OCI-LY3 (cell line): ENCODE data around the gene KRI1.
A peak's percentile ranks its signal among the peaks of the same experiment; 100 is the strongest.

Experiments
- H2AFZ ChIP-seq: fragments of 200-600, 300-600 bp; shearing (Covaris generic); 2 replicates; pipeline ENCODE4 v1.6.0; 2014; ENCODE audit warnings: antibody characterized with exemption, low read depth, low read length
- H3K27ac ChIP-seq: fragments of 200-600, 300-600 bp; sonication (generic); 2 replicates; pipeline ENCODE4 v1.5.1; 2014; ENCODE audit warnings: mild to moderate bottlenecking, low read length, moderate library complexity, mixed read lengths
- H3K27me3 ChIP-seq: fragments of 200-600, 300-600 bp; sonication (generic); 2 replicates; pipeline ENCODE4 v1.6.1; 2014; ENCODE audit warnings: low read depth, low read length, mixed read lengths
- H3K36me3 ChIP-seq: fragments of 200-600, 300-600 bp; sonication (generic); replicated peaks from 2 replicates; pipeline ENCODE3; 2014; ENCODE audit warnings: low read depth, low read length, mixed read lengths
- H3K4me1 ChIP-seq: fragments of 300-600, 200-600 bp; sonication (generic); 2 replicates; pipeline ENCODE4 v1.6.1; 2014; ENCODE audit warnings: low read length, mixed read lengths
- H3K4me2 ChIP-seq: fragments of 200-600, 300-600 bp; sonication (generic); 2 replicates; pipeline ENCODE4 v1.6.1; 2014; ENCODE audit warnings: low read length, mixed read lengths
- H3K4me3 ChIP-seq: fragments of 300-600, 200-600 bp; sonication (generic); 2 replicates; pipeline ENCODE4 v1.5.1; 2014; ENCODE audit warnings: antibody characterized with exemption, mild to moderate bottlenecking, low read length, moderate library complexity
- H3K79me2 ChIP-seq: fragments of 300-600, 200-600 bp; shearing (Covaris generic); 2 replicates; pipeline ENCODE4 v1.6.1; 2014; ENCODE audit warnings: mild to moderate bottlenecking, low read length, mixed read lengths
- H3K9ac ChIP-seq: fragments of 300-600, 200-600 bp; shearing (Covaris generic); 2 replicates; pipeline ENCODE4 v1.6.0; 2014; ENCODE audit warnings: mild to moderate bottlenecking, low read length, moderate library complexity
- H3K9me3 ChIP-seq: fragments of 200-600, 300-600 bp; shearing (Covaris generic); 2 replicates; pipeline ENCODE4 v1.6.1; 2014; ENCODE audit warnings: low read length, mixed read lengths; ENCODE audit not compliant: insufficient read depth
- H4K20me1 ChIP-seq: fragments of 200-600, 300-600 bp; sonication (generic); 2 replicates; pipeline ENCODE4 v1.6.1; 2016; ENCODE audit warnings: low read length, mixed read lengths; ENCODE audit not compliant: insufficient read depth
- CTCF ChIP-seq: fragments of 200-600, 300-600 bp; sonication (generic); IDR thresholded peaks from 2 replicates; pipeline ENCODE4 v1.5.1; 2014; ENCODE audit warnings: antibody characterized with exemption, low read length, low read depth
- EZH2phosphoT487 ChIP-seq: fragments of 200-600 bp; shearing (Covaris generic); IDR thresholded peaks from 2 replicates; pipeline ENCODE4 v1.6.1; 2018; ENCODE audit warnings: antibody characterized with exemption, mixed run types, low read depth

Gene KRI1

DNA sequence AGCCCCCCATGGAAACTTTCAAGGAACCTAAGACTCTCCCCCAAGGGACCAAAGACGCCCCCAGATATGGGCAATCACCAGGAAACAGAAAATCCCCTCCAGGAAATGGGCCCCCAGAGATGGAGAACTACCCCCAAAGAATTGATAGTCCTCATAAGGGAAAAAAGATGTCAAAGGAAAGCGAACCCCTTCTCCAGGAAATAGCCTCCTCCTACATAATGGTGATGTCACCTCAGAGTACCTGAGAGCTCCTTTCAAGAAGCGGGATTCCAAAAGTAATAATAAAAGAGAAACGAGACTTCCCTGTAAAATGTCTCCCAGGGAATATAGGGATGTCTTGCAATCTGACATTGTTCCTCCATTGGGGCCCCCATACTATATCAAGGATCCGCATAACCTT is 1.8 kb upstream of the KRI1 start:
- H3K4me3 ChIP-seq: peak overlapping the region; percentile 79
- H3K9me3 ChIP-seq: no peaks in the 10 kb centered on the region
- peak overlapping the region; percentile 55 for H3K9ac ChIP-seq
- peaks cover 31% of the 10 kb centered on the region for H3K4me1 ChIP-seq
- H2AFZ ChIP-seq: no peak overlapping the region
- H3K27me3 ChIP-seq: peaks cover 10% of the 10 kb centered on the region; the same call in 1 of the 2 replicates
- H3K79me2 ChIP-seq: peaks cover 23% of the 10 kb centered on the region
- H3K4me2 ChIP-seq: peak overlapping the region; percentile 91
- TF ChIP-seq EZH2phosphoT487 (no peak), CTCF (no peak)
- H3K36me3 ChIP-seq: peaks cover 6% of the 10 kb centered on the region
- no peak overlapping the region for H3K27ac ChIP-seq
- H4K20me1 ChIP-seq: no peaks in the 10 kb centered on the region; the same call in none of the 2 replicates

DNA sequence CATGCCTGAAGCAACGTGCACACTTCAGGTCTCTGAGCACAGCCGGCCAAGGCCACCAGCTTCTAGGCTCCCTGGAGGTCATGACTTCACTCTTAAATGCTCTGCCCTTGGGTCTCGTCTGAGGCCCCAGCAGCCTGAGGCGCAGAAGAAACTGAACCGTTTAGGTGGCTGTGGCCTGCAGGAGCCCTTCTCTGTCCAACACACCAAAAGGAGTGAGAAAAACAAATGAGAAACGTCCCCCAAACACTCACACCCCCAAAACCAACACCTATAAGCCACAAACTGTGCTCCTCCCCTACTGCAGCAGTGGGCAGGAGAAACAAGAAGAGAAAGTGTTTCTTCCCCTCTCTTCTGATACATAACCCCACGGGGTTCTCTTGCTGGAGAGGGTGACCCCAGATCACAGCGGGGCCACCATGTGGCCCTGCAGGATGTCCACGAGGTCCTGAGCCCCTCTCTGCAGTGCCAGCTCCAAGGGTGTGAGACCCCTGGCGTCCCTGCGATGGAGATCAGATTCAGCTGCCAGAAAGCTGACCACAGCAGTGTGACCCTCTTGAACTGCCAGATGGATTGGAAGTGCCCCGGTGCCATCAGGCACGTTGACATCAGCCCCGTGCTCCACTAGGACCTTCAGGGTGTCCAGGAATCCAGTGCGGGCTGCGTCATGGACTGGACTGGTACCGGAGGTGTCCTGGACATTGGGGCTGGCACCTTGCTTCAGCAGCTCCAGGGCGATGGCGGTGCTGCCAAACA is 1.0 kb upstream of the KRI1 start:
- Histone ChIP-seq H3K27me3 (peaks cover 10% of the 10 kb centered on the region; the same call in 1 of the 2 replicates), H3K9ac (peak overlapping the region; percentile 55), H3K79me2 (peaks cover 26% of the 10 kb centered on the region), H2AFZ (no peak overlapping the region), H3K9me3 (no peaks in the 10 kb centered on the region), H3K36me3 (peaks cover 10% of the 10 kb centered on the region), H3K4me2 (peak overlapping the region; percentile 91), H3K4me1 (peaks cover 31% of the 10 kb centered on the region), H3K27ac (peak overlapping the region; percentile 55), H4K20me1 (no peaks in the 10 kb centered on the region; the same call in none of the 2 replicates), H3K4me3 (peak overlapping the region; percentile 79)
- no peak for TF ChIP-seq CTCF
- TF ChIP-seq EZH2phosphoT487: no peak

DNA sequence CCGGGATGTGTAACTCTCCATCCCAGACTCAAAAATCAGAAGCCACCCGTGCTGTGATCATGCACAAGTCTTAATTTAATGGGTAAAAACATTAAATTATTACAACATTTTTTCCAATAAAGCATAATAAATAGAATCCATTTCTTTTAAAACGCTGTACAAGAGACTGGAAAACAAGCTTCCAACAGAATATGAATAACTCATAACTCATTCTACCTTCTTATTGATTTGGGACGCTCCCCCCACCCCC is 523 bp upstream of the KRI1 start:
- H3K4me1 ChIP-seq: peaks cover 31% of the 10 kb centered on the region
- H3K79me2 ChIP-seq: peaks cover 26% of the 10 kb centered on the region
- H3K36me3 ChIP-seq: peaks cover 15% of the 10 kb centered on the region
- peak overlapping the region; percentile 91 for H3K4me2 ChIP-seq
- no peak for TF ChIP-seq CTCF
- no peak for TF ChIP-seq EZH2phosphoT487
- peak overlapping the region; percentile 55 for H3K27ac ChIP-seq
- no peak overlapping the region for H2AFZ ChIP-seq
- H3K4me3 ChIP-seq: peak overlapping the region; percentile 79
- H3K9me3 ChIP-seq: no peaks in the 10 kb centered on the region
- H4K20me1 ChIP-seq: no peaks in the 10 kb centered on the region; the same call in none of the 2 replicates
- H3K9ac ChIP-seq: peak overlapping the region; percentile 55
- H3K27me3 ChIP-seq: peaks cover 10% of the 10 kb centered on the region; the same call in 1 of the 2 replicates

GRCh38 chr19:10565028-10565566 is 713 bp downstream of the KRI1 start:
- H3K79me2 ChIP-seq: peaks cover 26% of the 10 kb centered on the region
- peak overlapping the region; percentile 50; the same call in 1 of the 2 replicates for H2AFZ ChIP-seq
- peaks cover 26% of the 10 kb centered on the region for H3K36me3 ChIP-seq
- H4K20me1 ChIP-seq: no peaks in the 10 kb centered on the region; the same call in none of the 2 replicates
- TF ChIP-seq CTCF (peak; percentile 63), EZH2phosphoT487 (no peak)
- H3K4me2 ChIP-seq: peak overlapping the region; percentile 83
- peaks cover 31% of the 10 kb centered on the region for H3K4me1 ChIP-seq
- H3K27me3 ChIP-seq: peaks cover 10% of the 10 kb centered on the region; the same call in 1 of the 2 replicates
- H3K9me3 ChIP-seq: no peaks in the 10 kb centered on the region
- H3K4me3 ChIP-seq: peak overlapping the region; percentile 79
- peak overlapping the region; percentile 81 for H3K9ac ChIP-seq
- peak overlapping the region; percentile 64 for H3K27ac ChIP-seq
